ENCODE measurements around the gene LHX6. TPM values are rescaled to one million over a fixed set of nuclear protein-coding genes. Genes with fewer than 3 reads are reported as not detected.

LHX6 gene
- total and polyA plus RNA-seq, 2 of the 4 experiments (the other 2 are of a cell fraction): under 0.01 to 0.05 TPM

- Histone ChIP-seq H3K36me3 (ENCODE audit: control insufficient read depth, insufficient read depth, low read length) (no peaks in the 10 kb centered on the region), H2AK9ac (replicated peaks; ENCODE audit: low read depth, low read length, poor library complexity) (no peak overlapping the region), H3K9me3 (ENCODE audit: control insufficient read depth, insufficient read depth, low read length) (no peaks in the 10 kb centered on the region), H4K20me1 (ENCODE audit: insufficient read depth, low read length) (no peaks in the 10 kb centered on the region), H3K18ac (ENCODE audit: low read depth, low read length) (no peak overlapping the region), H3K79me1 (ENCODE audit: low read depth in 1 of 2, low read length in 2 of 2) (no peaks in the 10 kb centered on the region), H3K4me3 (ENCODE audit: insufficient read depth, low read depth, low read length) (no peak overlapping the region), H3K4me1 (ENCODE audit: control insufficient read depth, insufficient read depth, low read length) (no peaks in the 10 kb centered on the region), H3K4ac (ENCODE audit: low read depth, low read length) (no peak overlapping the region; the same call in 1 of the 2 replicates), H3K56ac (ENCODE audit: extremely low read depth, insufficient read depth, low read length) (no peak overlapping the region), H2BK5ac (ENCODE audit: low read depth, low read length, poor library complexity, severe bottlenecking) (no peak overlapping the region), H2BK15ac (ENCODE audit: low read depth, low read length) (no peak overlapping the region), H2AFZ (replicated peaks; ENCODE audit: low read length, poor library complexity) (peak overlapping the region; percentile 74), H3K9ac (ENCODE audit: low read depth, low read length) (no peak overlapping the region), H2AK5ac (ENCODE audit: low read depth, low read length) (no peak overlapping the region), H3K27ac (ENCODE audit: insufficient read depth, low read length) (no peak overlapping the region), H4K8ac (ENCODE audit: low read depth in 2 of 2, low read length in 2 of 2) (no peak overlapping the region), H2BK20ac (ENCODE audit: low read depth, low read length) (no peak overlapping the region), H2BK120ac (ENCODE audit: low read depth, low read length) (no peak overlapping the region), H3K9me1 (ENCODE audit: insufficient read depth, low read length) (peaks cover 3% of the 10 kb centered on the region; the same call in 1 of the 2 replicates), H4K91ac (ENCODE audit: insufficient read depth, low read depth, low read length) (no peak overlapping the region), H3K4me2 (ENCODE audit: low read depth, low read length) (no peak overlapping the region), H3K14ac (replicated peaks; ENCODE audit: low read depth, low read length) (no peak overlapping the region), H4K5ac (ENCODE audit: low read depth, low read length) (no peak overlapping the region), H3K27me3 (ENCODE audit: control insufficient read depth, insufficient read depth, low read length) (peaks cover 28% of the 10 kb centered on the region), H3K23ac (ENCODE audit: low read depth, low read length) (no peak overlapping the region)
- peak; percentile 56 for TF ChIP-seq USF2 (IDR thresholded peaks at IDR 0.05; ENCODE audit: low read depth, low read length)
- no peak for TF ChIP-seq CEBPB (IDR thresholded peaks at IDR 0.05; ENCODE audit: low read depth, low read length)
- TF ChIP-seq ELK1 (IDR thresholded peaks at IDR 0.05; ENCODE audit: borderline replicate concordance, low read depth, low read length): no peak
- TF ChIP-seq POLR2A (IDR thresholded peaks at IDR 0.05; ENCODE audit: low read depth, low read length): no peak
- peak; percentile 63 for TF ChIP-seq BHLHE40 (IDR thresholded peaks at IDR 0.05; ENCODE audit: low read depth, low read length)
- intact Hi-C loops (cut with micrococcal nuclease): no loop called here
- WGBS, 2 experiments (ENCODE audit: extremely low coverage in 2 of 2, insufficient read length in 1 of 2): no CpG with 5 or more reads among the region's 12 CpGs
- no TSS peak for BruUV-seq (replicated peaks)
- in situ Hi-C loops (cut with MboI; ENCODE audit: low sequenced_read_pairs): no loop called here
- DNase-seq (peak; percentile 40), ATAC-seq (ENCODE audit: low read depth) (peak; percentile 53)
- dilution Hi-C loops (cut with HindIII; ENCODE audit: low sequenced_read_pairs, unreplicated experiment): no loop called here
- ChIA-PET CTCF (interaction anchor here (0.5 to 0.7 kb wide), 2 partner anchors 13 to 712 kb away, joined by 3 read pairs; no protein-coding TSS in a partner anchor), POLR2A (ENCODE audit: unreplicated experiment) (no interaction called here)
Measured at GRCh38 chr9:122190597-122191381, 38.0 kb downstream of the LHX6 start.
